Calu3 (cell line): Measurements from ENCODE around the gene AP5S1. TPM values are rescaled to one million over a fixed set of nuclear protein-coding genes. Genes with fewer than 3 reads are reported as not detected.
A peak's percentile ranks its signal among the peaks of the same experiment; 100 is the strongest.

Experiments used
- BruUV-seq: library from RNA; stranded (reverse); fragments of 400-500 nt; replicated peaks from 2 replicates; lab custom pipeline; 2021; lab: Mats Ljungman, UMichigan
- CTCF ChIA-PET: fragments of 300-600 bp; sonication (Branson Sonifier 250); formaldehyde crosslinking; loops from one replicate; lab custom pipeline; 2022; ENCODE audit warnings: antibody characterized with exemption; lab: Charles Lee
- DNase-seq: peaks from one replicate; pipeline ENCODE4 v3.0.0; 2022
- H3K27ac Mint-ChIP-seq: one replicate; pipeline ENCODE4 v1.8.0; 2022; ENCODE audit warnings: mixed read lengths; ENCODE audit not compliant: unreplicated experiment
- H3K27me3 Mint-ChIP-seq: one replicate; pipeline ENCODE4 v1.8.0; 2022; ENCODE audit warnings: mixed read lengths; ENCODE audit not compliant: unreplicated experiment
- H3K36me3 Mint-ChIP-seq: one replicate; pipeline ENCODE4 v1.8.0; 2022; ENCODE audit warnings: mild to moderate bottlenecking, moderate library complexity, mixed read lengths; ENCODE audit not compliant: insufficient read depth, unreplicated experiment
- H3K4me1 Mint-ChIP-seq: one replicate; pipeline ENCODE4 v1.8.0; 2022; ENCODE audit warnings: mild to moderate bottlenecking, low read depth, mixed read lengths; ENCODE audit not compliant: unreplicated experiment
- H3K4me3 Mint-ChIP-seq: one replicate; pipeline ENCODE4 v1.8.0; 2022; ENCODE audit warnings: mild to moderate bottlenecking, low read depth, moderate library complexity, mixed read lengths; ENCODE audit not compliant: unreplicated experiment
- H3K9me3 Mint-ChIP-seq: one replicate; pipeline ENCODE4 v1.8.0; 2022; ENCODE audit warnings: low read depth, mixed read lengths; ENCODE audit not compliant: unreplicated experiment
- CTCF ChIP-seq: fragments of 200-600 bp; IDR thresholded peaks from one replicate; pipeline ENCODE4 v1.8.0; 2022; ENCODE audit warnings: antibody characterized with exemption; ENCODE audit not compliant: unreplicated experiment
- intact Hi-C: fragments of 100-400 bp; cut with micrococcal nuclease; formaldehyde crosslinking; loops from one replicate; pipeline ENCODE4 v1.10.0; 2022; ENCODE audit not compliant: unreplicated experiment
- total RNA-seq: library from RNA; stranded (reverse); gene quantifications from 2 replicates; pipeline ENCODE4 v1.2.3, GENCODE V29; 2022

Gene AP5S1
- total RNA-seq, 1 experiment from 2014 or later: 9.5 TPM

- peaks cover 20% of the 10 kb centered on the region for H3K4me1 Mint-ChIP-seq
- CTCF ChIA-PET: no interaction called here
- intact Hi-C loops: no loop called here
Measured at GRCh38 chr20:3846378-3846739, 26.0 kb downstream of the AP5S1 start.

DNA sequence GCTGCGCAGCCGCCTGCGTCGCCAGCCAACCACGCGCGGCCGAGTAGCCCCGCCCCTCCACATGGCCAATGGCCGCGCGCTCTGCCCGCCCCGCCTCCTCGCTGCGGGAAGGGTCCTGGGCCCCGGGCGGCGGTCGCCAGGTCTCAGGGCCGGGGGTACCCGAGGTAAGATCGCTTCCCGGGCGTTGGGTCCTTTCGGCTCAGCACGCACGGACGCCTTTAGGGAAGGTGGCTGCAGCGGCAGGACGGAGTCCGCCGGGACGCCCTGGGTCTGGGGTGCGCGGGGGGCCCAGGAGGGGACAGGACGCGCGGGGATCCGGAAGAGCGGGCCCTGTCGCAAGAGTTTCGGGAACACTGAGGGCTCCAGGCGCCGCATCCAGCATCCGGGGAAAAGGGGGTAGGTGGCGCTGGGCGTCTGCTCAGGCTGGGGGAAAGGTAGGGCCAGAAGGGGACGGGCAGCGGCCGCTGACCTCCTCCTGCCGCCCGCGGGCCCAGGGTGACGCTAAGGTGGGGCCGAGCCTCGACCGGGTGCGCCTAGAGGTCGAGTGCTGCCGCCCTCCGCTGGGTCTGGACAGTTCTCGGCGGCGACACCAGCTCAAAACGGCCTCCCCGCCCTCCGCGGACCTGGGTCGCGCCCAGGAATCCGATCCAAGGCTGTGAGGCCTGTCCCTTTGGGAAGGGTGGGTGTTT lies 26.5 kb downstream of the AP5S1 start, which contains the start of gene MAVS:
MAVS (plus strand) TSS at position 95 of the 689 bp plus-strand sequence. CDS start 7,791 bp downstream, outside the sequence.
- CTCF ChIA-PET: interaction anchor here (0.5 kb wide), 1 partner anchor 61 kb away, joined by 3 read pairs; the partner anchor contains the start of gene CENPB
- H3K36me3 Mint-ChIP-seq: peaks cover 18% of the 10 kb centered on the region
- peak within 1 kb of the TSS; percentile 78 for H3K4me3 Mint-ChIP-seq
- no peaks in the 10 kb centered on the region for H3K9me3 Mint-ChIP-seq
- H3K4me1 Mint-ChIP-seq: peaks cover 20% of the 10 kb centered on the region
- peak; percentile 83 for DNase-seq
- peak within 1 kb of the TSS; percentile 52 for H3K27ac Mint-ChIP-seq
- intact Hi-C loops: no loop called here
- TF ChIP-seq CTCF: no peak
- H3K27me3 Mint-ChIP-seq: no peaks in the 10 kb centered on the region
- BruUV-seq: no TSS peak

More at GRCh38 chr20:3846378-3846739, 26.0 kb downstream of the AP5S1 start:
- Mint-ChIP-seq H3K27me3 (no peaks in the 10 kb centered on the region), H3K4me3 (peak overlapping the region; percentile 78), H3K27ac (peak overlapping the region; percentile 52), H3K36me3 (peaks cover 18% of the 10 kb centered on the region), H3K9me3 (no peaks in the 10 kb centered on the region)
- no peak for DNase-seq
- TF ChIP-seq CTCF: no peak
- BruUV-seq: no TSS peak

GRCh38 chr20:3847429-3847940 lies 27.1 kb downstream of the AP5S1 start:
- no peak for TF ChIP-seq CTCF
- Mint-ChIP-seq H3K4me1 (peaks cover 20% of the 10 kb centered on the region), H3K27me3 (no peaks in the 10 kb centered on the region), H3K36me3 (peaks cover 18% of the 10 kb centered on the region), H3K27ac (peak overlapping the region; percentile 52), H3K9me3 (no peaks in the 10 kb centered on the region), H3K4me3 (peak overlapping the region; percentile 78)
- TSS peak; percentile 60 for BruUV-seq
- intact Hi-C loops: no loop called here
- DNase-seq: no peak
- CTCF ChIA-PET: no interaction called here

DNA sequence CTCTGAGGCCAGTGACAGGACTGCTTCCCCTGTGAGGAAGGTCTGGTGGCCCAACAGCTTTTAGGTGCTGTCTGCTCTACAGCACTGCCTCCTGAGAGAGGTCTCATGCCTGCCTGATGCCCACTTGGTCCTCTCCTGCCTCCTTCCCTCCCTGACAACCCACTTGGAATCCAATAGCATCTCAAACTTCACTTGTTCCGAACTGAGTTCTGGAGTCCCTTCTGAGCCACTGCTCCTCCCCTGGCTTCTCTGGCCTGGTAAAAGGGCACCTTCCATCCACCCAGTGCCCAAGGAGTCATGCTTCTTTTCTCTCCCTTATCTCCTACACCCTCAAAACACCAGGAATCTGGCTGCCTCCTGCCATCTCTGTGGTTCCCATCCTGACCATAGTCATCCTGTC lies 28.2 kb downstream of the AP5S1 start:
- CTCF ChIA-PET: no interaction called here
- Mint-ChIP-seq H3K9me3 (no peaks in the 10 kb centered on the region), H3K27ac (peak overlapping the region; percentile 20), H3K4me1 (peaks cover 20% of the 10 kb centered on the region), H3K36me3 (peaks cover 18% of the 10 kb centered on the region), H3K4me3 (peak overlapping the region; percentile 18), H3K27me3 (no peaks in the 10 kb centered on the region)
- TF ChIP-seq CTCF: no peak
- intact Hi-C loops: no loop called here
- DNase-seq: no peak
- BruUV-seq: no TSS peak
